Measurements from ENCODE around the gene CENPN. TPM values are rescaled to one million over a fixed set of nuclear protein-coding genes. Genes with fewer than 3 reads are reported as not detected.

CENPN gene
- total RNA-seq, 4 donors from 2014 or later = 1.8 to 8.1 (median 4.2) TPM

DNA sequence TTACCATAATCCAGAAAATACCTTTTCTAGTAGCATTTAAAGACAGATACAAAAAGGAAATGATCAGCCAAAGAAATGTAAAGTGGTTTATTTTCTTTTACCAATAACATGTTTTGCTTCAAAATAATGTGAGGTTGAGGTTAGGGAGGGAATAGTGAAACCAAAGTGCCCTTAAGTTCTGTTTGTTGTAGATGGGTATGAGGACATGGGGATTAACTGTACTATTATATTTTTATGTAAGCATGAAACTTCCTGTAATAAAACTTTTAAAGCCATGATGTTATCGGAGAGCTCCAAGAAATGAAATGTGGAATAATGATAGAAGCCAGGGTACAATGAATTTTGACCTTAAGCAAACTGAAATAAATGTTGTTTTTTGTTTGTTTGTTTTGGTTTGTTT is 60.2 kb downstream of the CENPN start:
- DNase-seq (ENCODE audit: low spot score in 2 of 2) = no peak
- Histone ChIP-seq H3K4me1 (no peaks in the 10 kb centered on the region), H3K9me3 (no peaks in the 10 kb centered on the region), H3K27ac (no peak overlapping the region), H3K27me3 (no peaks in the 10 kb centered on the region), H3K4me3 (no peak overlapping the region), H3K36me3 (no peaks in the 10 kb centered on the region)
- WGBS, 2 donors = 72 to 76% methylated on average over 1 of the region's 1 CpG
- no peak for TF ChIP-seq POLR2A (IDR thresholded peaks at IDR 0.05)
- TF ChIP-seq, protein P1, sequence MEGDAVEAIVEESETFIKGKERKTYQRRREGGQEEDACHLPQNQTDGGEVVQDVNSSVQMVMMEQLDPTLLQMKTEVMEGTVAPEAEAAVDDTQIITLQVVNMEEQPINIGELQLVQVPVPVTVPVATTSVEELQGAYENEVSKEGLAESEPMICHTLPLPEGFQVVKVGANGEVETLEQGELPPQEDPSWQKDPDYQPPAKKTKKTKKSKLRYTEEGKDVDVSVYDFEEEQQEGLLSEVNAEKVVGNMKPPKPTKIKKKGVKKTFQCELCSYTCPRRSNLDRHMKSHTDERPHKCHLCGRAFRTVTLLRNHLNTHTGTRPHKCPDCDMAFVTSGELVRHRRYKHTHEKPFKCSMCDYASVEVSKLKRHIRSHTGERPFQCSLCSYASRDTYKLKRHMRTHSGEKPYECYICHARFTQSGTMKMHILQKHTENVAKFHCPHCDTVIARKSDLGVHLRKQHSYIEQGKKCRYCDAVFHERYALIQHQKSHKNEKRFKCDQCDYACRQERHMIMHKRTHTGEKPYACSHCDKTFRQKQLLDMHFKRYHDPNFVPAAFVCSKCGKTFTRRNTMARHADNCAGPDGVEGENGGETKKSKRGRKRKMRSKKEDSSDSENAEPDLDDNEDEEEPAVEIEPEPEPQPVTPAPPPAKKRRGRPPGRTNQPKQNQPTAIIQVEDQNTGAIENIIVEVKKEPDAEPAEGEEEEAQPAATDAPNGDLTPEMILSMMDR (IDR thresholded peaks at IDR 0.05) = no peak
- no peak for TF ChIP-seq EP300 (IDR thresholded peaks at IDR 0.05)

GRCh38 chr16:81069063-81069462 is 62.0 kb downstream of the CENPN start:
- 95 to 98% methylated on average over 4 of the region's 4 CpGs for WGBS, 2 donors
- H3K4me3 ChIP-seq = no peak overlapping the region
- no peak for TF ChIP-seq POLR2A (IDR thresholded peaks at IDR 0.05)
- no peak for TF ChIP-seq EP300 (IDR thresholded peaks at IDR 0.05)
- TF ChIP-seq, protein P1 (IDR thresholded peaks at IDR 0.05) = no peak

DNA sequence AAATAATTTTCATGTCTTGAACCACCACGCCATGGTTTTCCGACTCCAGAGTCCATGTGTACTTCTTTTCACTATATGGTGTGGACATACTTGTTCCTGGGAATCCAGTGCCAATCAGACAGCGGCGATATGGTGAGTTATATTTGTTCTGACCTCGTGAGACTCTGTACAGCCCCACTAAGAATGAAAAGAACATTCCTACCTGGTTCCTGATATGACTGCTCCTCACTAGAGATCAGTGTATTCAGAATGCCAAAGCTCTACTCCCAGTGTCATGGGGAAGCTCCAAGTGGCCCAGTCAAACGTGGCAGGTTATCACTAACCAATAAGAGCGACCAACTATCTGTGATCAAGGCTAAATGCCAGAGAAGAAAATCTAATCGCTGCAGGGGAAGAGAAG is 64.0 kb downstream of the CENPN start:
- no peaks in the 10 kb centered on the region for H3K27me3 ChIP-seq
- peaks cover 0 to 1% (median 0%) of the 10 kb centered on the region in 4 donors for H3K4me1 ChIP-seq
- H3K4me3 ChIP-seq = no peak overlapping the region
- no peak for DNase-seq (ENCODE audit: low spot score in 2 of 2)
- H3K9me3 ChIP-seq = no peaks in the 10 kb centered on the region
- H3K27ac ChIP-seq = no peak overlapping the region
- 82 to 93% methylated on average over 7 to 8 of the region's 8 CpGs for WGBS, 2 donors
- TF ChIP-seq POLR2A (IDR thresholded peaks at IDR 0.05) (no peak), EP300 (IDR thresholded peaks at IDR 0.05) (no peak)
- TF ChIP-seq, protein P1 (IDR thresholded peaks at IDR 0.05) = no peak
- H3K36me3 ChIP-seq = no peaks in the 10 kb centered on the region

More at GRCh38 chr16:81069063-81069462, 62.0 kb downstream of the CENPN start:
- Histone ChIP-seq H3K27me3 (no peaks in the 10 kb centered on the region), H3K4me1 (no peaks in the 10 kb centered on the region), H3K36me3 (no peaks in the 10 kb centered on the region), H3K9me3 (no peaks in the 10 kb centered on the region), H3K27ac (no peak overlapping the region)
- DNase-seq (ENCODE audit: low spot score in 2 of 2) = no peak

DNA sequence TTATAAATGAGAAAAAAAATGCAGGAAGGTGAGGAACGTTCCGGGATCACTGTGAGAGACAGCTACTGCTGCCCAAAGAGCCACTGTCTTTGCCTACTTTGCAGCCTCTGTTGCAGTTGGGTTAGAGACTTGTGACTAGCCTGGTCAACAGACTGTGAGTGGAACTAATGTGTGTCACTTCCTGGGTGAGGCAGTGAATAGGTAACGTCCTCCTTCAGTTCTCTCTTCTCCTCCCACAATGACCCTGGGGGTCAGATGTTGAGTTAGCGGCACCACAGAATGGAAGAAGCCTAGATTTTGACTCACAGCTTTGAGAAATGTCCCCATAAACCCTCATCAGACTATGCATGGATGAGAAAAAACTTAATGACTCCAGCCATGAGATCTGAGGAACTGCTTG is 64.8 kb downstream of the CENPN start:
- no peak overlapping the region for H3K27ac ChIP-seq
- H3K9me3 ChIP-seq = no peaks in the 10 kb centered on the region
- no peak for DNase-seq (ENCODE audit: low spot score in 2 of 2)
- no peaks in the 10 kb centered on the region for H3K36me3 ChIP-seq
- H3K4me1 ChIP-seq = peaks cover 0 to 7% (median 0%) of the 10 kb centered on the region in 4 donors
- no peaks in the 10 kb centered on the region for H3K27me3 ChIP-seq
- 81 to 83% methylated on average over 4 of the region's 4 CpGs for WGBS, 2 donors
- H3K4me3 ChIP-seq = no peak overlapping the region
- TF ChIP-seq, protein P1 (IDR thresholded peaks at IDR 0.05) = no peak
- TF ChIP-seq EP300 (IDR thresholded peaks at IDR 0.05) = no peak
- TF ChIP-seq POLR2A (IDR thresholded peaks at IDR 0.05) = no peak

DNA sequence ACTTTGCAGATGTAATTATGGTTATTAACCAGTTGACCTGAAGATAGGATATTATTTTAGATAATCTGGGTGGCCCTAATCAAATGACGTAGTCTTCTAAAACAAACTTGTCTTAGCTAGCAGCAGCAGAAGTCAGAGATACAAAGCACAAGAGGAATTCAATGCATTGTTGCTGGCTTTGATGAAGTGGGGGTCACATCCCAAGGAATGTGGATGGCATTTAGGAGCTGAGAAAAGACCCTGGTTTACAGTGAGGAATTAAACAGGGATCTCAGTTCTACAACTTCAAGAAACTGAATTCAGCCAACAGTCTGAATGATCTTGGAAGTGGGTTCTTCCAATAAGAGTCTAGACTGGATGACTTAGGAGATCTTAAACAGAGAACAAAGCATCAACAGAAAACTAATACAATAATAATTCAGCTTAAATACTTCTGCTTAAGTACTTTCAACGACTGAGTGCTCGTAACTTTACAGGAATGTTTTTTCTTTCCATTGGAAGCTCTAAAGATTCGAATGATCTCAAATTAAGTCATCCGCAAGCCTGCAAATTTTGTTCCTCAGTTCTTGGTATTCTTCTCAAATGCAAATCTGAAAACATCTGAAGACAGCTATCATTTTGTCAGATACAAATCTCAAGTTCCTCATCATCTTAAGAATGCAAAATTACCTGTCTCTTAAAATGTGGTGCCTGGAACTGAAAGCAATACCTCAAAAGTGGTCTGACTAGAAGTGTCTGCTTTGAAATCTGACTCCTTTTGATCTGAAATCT is 66.7 kb downstream of the CENPN start:
- no peak overlapping the region for H3K27ac ChIP-seq
- no peak for DNase-seq (ENCODE audit: low spot score in 2 of 2)
- WGBS, 2 donors = 62 to 63% methylated on average over 5 of the region's 5 CpGs
- H3K4me3 ChIP-seq = no peak overlapping the region
- no peaks in the 10 kb centered on the region for H3K27me3 ChIP-seq
- H3K4me1 ChIP-seq = peaks cover 0 to 11% (median 1%) of the 10 kb centered on the region in 4 donors
- no peaks in the 10 kb centered on the region for H3K36me3 ChIP-seq
- H3K9me3 ChIP-seq = no peaks in the 10 kb centered on the region
- TF ChIP-seq, protein P1 (IDR thresholded peaks at IDR 0.05) = no peak
- TF ChIP-seq EP300 (IDR thresholded peaks at IDR 0.05) (no peak), POLR2A (IDR thresholded peaks at IDR 0.05) (no peak)

Data from tibial nerve (tissue), 4 donors.